ENCODE data around the gene TMEM141. TPM values are rescaled to one million over a fixed set of nuclear protein-coding genes. Genes with fewer than 3 reads are reported as not detected.
"Not testable (repeated sequence)": the region's sequence is repeated elsewhere in the genome, so short reads cannot be mapped to it uniquely, and the experiment has no call there.

The TMEM141 gene
- total RNA-seq, 1 donor from 2014 or later, result 64.4 TPM

- Histone ChIP-seq H3K27ac (no peak overlapping the region), H3K4me3 (no peak overlapping the region), H3K36me3 (peaks cover 32% of the 10 kb centered on the region), H3K9me3 (no peaks in the 10 kb centered on the region), H3K27me3 (no peaks in the 10 kb centered on the region), H3K4me1 (no peaks in the 10 kb centered on the region)
- TF ChIP-seq CTCF (IDR thresholded peaks at IDR 0.05), result no peak
- intact Hi-C loops (cut with DNase I), result no loop called here
- no peak for DNase-seq
- ATAC-seq, result no peak
Observed at GRCh38 chr9:136835162-136835931, 44.2 kb downstream of the TMEM141 start.

- DNase-seq (no peak), ATAC-seq (no peak)
- no peaks in the 10 kb centered on the region for H3K4me1 ChIP-seq
- H3K36me3 ChIP-seq, result peaks cover 26% of the 10 kb centered on the region
- no peaks in the 10 kb centered on the region for H3K9me3 ChIP-seq
- H3K4me3 ChIP-seq, result no peak overlapping the region
- no peaks in the 10 kb centered on the region for H3K27me3 ChIP-seq
- TF ChIP-seq CTCF (IDR thresholded peaks at IDR 0.05), result no peak
- no peak overlapping the region for H3K27ac ChIP-seq
- intact Hi-C loops (cut with DNase I), result no loop called here
Observed at GRCh38 chr9:136835932-136836904, 45.1 kb downstream of the TMEM141 start.

GRCh38 chr9:136837146-136837855 is 46.2 kb downstream of the TMEM141 start:
- ATAC-seq (no peak), DNase-seq (no peak)
- H3K4me3 ChIP-seq, result no peak overlapping the region
- H3K36me3 ChIP-seq, result peaks cover 26% of the 10 kb centered on the region
- H3K27ac ChIP-seq, result no peak overlapping the region
- TF ChIP-seq CTCF (IDR thresholded peaks at IDR 0.05), result no peak
- peaks cover 9% of the 10 kb centered on the region for H3K4me1 ChIP-seq
- no peaks in the 10 kb centered on the region for H3K9me3 ChIP-seq
- no peaks in the 10 kb centered on the region for H3K27me3 ChIP-seq
- intact Hi-C loops (cut with DNase I), result no loop called here

- H3K4me3 ChIP-seq; H3K9me3 ChIP-seq; H3K27me3 ChIP-seq; DNase-seq; ATAC-seq; H3K27ac ChIP-seq; intact Hi-C loops (cut with DNase I): not testable (repeated sequence)
- H3K4me1 ChIP-seq, result peaks cover 14% of the 10 kb centered on the region
- H3K36me3 ChIP-seq, result peaks cover 21% of the 10 kb centered on the region
Observed at GRCh38 chr9:136837856-136838277, 46.7 kb downstream of the TMEM141 start.

GRCh38 chr9:136838314-136839228 is 47.4 kb downstream of the TMEM141 start:
- DNase-seq (no peak), ATAC-seq (no peak)
- intact Hi-C loops (cut with DNase I), result no loop called here
- peaks cover 21% of the 10 kb centered on the region for H3K4me1 ChIP-seq
- H3K36me3 ChIP-seq, result peaks cover 21% of the 10 kb centered on the region
- no peak overlapping the region for H3K4me3 ChIP-seq
- TF ChIP-seq CTCF (IDR thresholded peaks at IDR 0.05), result no peak
- H3K27me3 ChIP-seq, result peaks cover 6% of the 10 kb centered on the region
- H3K9me3 ChIP-seq, result no peaks in the 10 kb centered on the region
- no peak overlapping the region for H3K27ac ChIP-seq

Data from upper lobe of right lung (tissue), 1 donor.